CD4-positive, alpha-beta T cell treated with Interleukin-6 at 100 ng/mL for 8 hours (primary cell): Measurements from ENCODE around the gene RPUSD3.
A peak's percentile ranks its signal among the peaks of the same experiment; 100 is the strongest.
"Not testable (repeated sequence)": the region's sequence is repeated elsewhere in the genome, so short reads cannot be mapped to it uniquely, and the experiment has no call there.

Source experiments
- DNase-seq: peaks from one replicate; pipeline ENCODE4 v3.0.0-alpha.2; 2020; ENCODE audit warnings: mixed read lengths, low spot score

Gene RPUSD3

GRCh38 chr3:9864200-9864927, 20.6 kb upstream of the RPUSD3 start:
- no peak for DNase-seq

DNA sequence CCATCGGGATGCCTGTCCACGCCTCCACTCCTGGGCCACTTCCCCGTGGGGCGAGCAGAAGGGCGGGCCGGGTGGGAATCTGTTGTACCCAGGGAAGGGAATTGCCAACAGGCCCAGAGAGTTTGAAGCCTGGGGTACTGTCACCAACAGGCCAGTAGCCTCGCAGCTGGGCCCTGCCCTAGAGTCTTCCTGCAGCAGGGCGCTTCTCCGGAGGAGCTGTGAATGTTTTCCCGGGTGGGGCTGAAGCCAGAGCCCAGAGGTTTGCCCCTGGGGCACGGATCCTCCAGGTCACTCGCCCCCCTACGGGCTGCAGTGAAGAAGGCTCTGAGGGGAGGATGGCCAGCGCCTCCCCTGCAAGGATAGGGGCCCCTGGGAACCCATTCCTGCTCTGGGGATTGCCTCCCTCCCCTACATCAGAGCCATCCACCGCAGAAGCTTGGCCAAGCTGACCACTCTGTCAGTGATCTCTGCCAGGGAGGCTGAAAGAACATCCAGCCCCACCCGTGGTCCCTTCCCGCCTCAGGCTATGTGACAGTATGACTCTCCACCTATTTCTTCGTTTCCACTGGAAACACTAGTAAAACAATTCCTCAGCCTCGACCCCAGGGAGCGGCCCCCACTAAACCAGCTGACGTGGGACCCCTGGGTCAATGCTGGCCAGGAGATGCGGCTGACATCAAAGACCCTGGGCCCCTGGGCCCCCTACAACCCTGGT, 19.4 kb upstream of the RPUSD3 start:
- no peak for DNase-seq

DNA sequence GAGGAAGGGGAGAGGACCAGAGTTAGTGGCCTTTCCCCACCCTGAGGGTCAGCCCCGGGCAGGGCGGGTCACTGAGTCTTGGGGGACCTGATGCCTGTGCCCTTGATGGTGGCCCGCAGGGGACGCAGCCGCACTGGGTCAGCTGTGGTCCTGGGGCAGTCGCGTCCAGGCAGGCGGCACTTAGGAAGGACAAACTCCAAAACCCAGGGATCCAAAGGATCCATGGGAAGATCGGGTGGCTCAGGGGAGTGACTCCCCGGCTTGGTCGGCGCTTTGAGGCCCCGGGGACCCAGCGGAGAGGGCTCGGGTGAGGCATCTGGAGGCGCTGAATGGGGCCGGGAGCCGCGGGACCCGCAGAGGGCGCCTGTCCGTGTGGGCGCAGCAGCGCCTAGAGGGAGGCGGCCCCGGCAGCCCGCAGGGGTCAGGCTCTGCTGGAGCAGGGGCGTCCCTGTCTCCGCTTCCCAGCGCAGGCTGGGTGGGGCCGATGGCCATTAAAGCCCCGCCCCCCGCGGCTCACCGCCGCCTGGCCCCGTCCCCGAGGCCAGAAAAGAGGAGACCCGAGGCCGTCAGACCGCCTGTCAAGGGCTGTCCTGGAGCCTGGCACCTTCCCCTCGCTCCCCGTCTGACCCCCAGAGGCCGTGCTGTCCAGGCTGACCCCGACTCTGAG, 18.7 kb upstream of the RPUSD3 start:
- no peak for DNase-seq

DNA sequence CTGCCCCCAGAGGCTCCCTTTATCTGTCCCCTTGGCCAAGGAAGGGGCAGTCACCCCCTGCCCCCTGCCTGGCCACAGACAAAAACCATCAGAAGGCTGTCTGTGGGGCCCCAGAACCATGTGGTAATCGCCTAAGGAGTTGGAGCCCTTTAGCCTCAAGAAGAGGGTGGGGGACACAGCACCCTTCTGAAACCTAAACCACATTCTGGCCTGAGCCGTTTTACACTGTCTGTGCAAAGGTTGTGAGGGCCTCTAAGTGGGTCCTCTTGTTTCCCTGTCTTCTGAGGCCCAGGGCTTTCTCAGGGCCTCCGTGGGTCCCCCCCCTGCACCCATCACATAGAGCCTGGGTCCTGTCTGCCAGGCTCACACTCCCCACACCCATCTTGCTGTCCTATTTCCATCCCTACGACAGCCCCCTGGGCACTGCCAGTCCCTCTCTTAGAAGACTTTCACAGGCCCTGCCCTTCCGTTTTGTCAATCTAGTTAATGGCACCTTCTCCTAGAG, 17.9 kb upstream of the RPUSD3 start:
- DNase-seq, result no peak

GRCh38 chr3:9861201-9861600, 17.4 kb upstream of the RPUSD3 start:
- no peak for DNase-seq

- no peak for DNase-seq
Observed at GRCh38 chr3:9859530-9860025, 15.8 kb upstream of the RPUSD3 start.

DNA sequence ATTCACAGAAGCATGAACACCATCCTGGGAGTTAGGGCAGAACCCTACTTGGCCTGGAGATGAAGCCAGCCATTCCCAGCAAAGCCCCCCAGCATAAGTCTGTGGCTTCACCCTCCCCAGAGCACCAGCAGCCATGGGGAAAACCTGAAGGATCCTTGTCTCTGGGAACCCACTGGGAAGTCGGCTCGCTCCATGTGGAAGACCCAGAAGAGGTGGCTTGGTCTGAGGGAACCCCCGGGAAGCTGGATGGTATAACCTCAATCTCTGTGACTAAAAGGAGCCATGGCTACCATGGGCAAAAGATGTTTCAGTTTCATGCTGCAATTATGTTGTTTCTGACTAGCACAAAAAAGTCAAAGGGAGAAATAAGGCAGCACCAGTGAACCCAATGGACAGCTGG, 11.8 kb upstream of the RPUSD3 start:
- DNase-seq, result no peak

DNA sequence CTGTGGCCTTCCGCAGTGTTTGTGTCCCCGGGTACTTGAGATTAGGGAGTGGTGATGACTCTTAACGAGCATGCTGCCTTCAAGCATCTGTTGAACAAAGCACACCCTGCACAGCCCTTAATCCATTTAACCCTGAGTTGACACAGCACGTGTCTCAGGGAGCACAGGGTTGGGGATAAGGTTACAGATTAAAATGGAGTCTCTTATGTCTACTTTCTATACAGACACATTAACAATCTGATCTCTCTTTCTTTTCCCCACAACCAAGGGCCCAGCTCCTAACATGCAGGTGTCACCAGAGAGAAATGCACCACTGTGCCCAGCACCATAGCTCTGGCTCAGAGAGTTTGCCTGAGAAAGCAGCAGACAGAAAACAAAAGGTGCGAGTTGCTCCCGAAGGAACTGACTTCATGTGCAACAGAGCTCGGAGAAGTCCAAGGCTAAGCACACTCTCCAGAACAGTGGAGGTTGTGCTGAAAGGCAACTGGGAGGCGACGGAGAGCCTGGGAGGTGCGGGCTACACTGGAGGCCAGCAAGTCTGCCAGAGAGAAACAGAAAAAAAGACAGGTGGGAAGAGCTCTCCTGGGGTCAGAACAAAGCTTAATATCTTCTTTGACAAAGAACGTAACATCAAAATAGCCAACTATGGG, 10.6 kb upstream of the RPUSD3 start:
- DNase-seq, result not testable (repeated sequence)

DNA sequence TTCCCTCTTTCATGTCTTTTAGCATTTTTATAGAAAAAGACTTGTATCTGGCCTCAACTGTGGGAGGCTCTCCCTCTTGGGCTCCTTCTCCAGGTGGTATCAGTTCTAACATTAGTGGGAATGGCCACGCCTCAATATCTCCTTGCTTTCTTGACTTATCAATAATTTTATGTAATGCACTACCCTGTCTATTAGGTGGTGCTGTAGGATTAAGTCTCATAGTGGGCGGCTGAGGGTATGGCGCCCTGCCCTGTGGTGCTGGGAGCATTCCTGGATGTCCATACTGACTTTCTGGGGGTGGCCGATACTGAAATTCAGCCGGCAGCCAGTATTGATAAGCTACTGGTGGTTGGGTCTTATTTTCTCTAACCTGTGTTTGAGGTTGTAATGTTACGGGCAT, 8.7 kb upstream of the RPUSD3 start:
- no peak for DNase-seq

- DNase-seq, result not testable (repeated sequence)
Observed at GRCh38 chr3:9851926-9852325, 8.1 kb upstream of the RPUSD3 start.

DNA sequence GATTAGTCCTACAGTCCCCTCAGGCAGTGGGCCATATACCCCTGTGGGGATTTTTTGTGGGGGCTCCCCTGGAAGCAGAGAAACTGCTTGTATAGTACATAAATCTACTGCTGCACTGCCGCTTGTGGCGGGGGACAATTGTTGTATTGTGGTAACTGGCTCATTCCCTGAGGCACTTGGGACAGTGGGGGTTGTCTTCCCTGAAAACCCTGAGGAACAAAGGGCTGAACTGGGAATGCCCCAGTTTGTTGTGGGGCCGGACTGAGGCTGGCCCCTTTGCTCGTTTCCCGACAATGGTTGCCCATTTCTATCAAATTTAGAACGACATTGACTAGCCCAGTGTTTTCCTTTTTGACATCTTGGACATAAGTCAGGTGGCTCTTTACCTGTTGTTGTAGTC, 7.6 kb upstream of the RPUSD3 start:
- DNase-seq, result not testable (repeated sequence)

- DNase-seq, result peak; percentile 22
Observed at GRCh38 chr3:9848860-9849259, 5.1 kb upstream of the RPUSD3 start.

DNA sequence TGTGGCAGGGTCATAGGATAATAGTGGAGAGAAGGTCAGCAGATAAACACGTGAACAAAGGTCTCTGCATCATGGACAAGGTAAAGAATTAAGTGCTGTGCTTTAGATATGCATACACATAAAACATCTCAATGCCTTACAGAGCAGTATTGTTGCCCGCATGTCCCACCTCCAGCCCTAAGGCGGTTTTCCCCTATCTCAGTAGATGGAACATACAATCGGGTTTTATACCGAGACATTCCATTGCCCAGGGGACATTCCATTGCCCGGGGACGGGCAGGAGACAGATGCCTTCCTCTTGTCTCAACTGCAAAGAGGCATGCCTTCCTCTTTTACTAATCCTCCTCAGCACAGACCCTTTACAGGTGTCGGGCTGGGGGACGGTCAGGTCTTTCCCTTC, 4.1 kb upstream of the RPUSD3 start:
- not testable (repeated sequence) for DNase-seq

DNA sequence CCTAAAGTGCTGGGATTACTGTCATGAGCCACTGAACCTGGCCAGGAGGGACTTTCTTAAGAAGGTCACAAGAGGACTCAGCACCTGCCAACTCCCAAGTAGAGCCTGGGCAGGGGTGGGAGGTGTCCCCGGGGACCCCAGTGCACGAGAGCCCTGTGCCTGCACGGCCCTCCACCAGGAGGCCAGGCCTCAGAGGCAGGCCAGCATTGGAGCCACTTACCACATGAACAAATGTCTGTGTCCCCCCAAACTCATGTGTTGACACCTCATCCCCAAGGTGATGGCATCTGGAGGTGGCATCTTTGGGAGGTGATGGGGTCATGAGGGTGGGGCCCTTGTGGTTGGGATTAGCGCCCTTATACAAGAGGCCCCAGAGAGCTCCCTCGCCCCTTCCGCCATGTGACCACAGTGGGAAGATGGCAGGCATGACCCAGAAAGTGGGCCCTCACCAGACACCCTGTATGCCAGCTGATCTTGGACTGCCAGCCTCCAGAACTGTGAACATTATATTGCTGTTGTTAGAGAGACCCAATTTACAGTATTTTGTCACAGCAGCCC, 3.2 kb upstream of the RPUSD3 start:
- DNase-seq, result no peak

GRCh38 chr3:9846231-9846630, 2.4 kb upstream of the RPUSD3 start:
- DNase-seq, result no peak

- DNase-seq, result no peak
Observed at GRCh38 chr3:9841015-9841414, 2.8 kb downstream of the RPUSD3 start.

GRCh38 chr3:9838856-9839255, 5.0 kb downstream of the RPUSD3 start:
- no peak for DNase-seq

- no peak for DNase-seq
Observed at GRCh38 chr3:9837701-9838582, 5.9 kb downstream of the RPUSD3 start.

DNA sequence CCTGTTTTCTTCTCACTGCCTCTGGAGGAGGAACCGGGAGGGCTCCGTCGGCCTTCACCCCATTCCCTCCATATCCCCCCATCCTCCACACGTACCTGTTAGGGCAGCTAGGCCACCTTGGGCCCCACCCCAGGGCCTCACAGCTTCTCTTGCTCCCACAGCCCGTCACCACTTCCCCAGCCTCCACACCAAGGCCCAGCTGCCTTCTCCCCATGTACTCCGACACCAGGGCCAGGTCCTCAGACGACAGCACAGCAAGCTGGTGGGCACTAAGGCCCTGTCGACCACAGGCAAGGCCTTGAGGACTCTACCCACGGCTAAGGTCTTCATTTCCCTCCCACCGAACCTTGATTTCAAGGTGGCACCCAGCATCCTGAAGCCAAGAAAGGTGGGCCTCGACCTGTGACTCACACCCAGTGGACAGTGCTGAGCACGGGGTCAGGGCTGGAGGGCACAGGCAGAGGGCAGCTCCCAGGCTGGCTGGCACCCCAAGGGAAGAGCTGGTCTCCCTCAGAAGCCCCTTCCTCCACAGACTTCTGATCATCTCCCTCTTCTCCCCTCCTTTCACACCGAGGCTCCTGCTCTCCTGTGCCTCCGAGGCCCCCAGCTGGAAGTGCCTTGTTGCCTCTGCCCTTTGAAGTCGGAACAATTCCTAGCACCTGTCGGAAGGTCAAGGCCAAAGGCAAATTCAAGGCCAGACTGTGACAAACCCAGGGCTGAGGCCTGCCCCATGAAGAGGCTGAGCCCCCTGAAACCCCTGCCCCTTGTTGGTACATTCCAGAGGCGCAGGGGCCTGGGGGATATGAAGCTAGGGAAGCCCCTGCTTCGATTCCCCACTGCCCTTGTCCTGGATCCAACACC, 9.1 kb downstream of the RPUSD3 start:
- DNase-seq, result no peak

DNA sequence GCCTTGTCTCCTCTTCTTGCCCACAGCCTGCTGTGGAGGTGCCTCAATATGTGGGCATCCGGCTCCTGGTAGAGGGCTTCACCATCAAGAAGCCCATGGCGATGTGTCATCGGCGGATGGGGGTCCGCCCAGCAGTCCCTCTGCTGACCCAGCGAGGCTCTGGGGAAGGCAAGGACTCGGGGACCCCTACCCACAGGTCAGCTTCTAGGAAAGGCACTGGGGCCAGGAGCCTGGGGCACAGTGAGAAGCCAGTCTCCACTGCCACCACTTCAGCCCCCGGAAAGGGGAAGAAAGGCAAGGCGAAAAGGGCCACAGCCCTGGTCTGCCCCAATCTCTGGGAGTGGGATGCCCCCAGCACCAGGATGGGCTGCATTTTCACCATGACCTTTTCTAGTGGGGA, 10.7 kb downstream of the RPUSD3 start:
- no peak for DNase-seq
